ENCODE data around the gene RHOT2. TPM values are rescaled to one million over a fixed set of nuclear protein-coding genes. Genes with fewer than 3 reads are reported as not detected.
"Not testable (repeated sequence)": the region's sequence is repeated elsewhere in the genome, so short reads cannot be mapped to it uniquely, and the experiment has no call there.

The RHOT2 gene
- total RNA-seq, 1 donor from 2014 or later = 121 TPM

GRCh38 chr16:711548-712320, 43.8 kb downstream of the RHOT2 start:
- H3K4me1 Mint-ChIP-seq (ENCODE audit: unreplicated experiment) = no peaks in the 10 kb centered on the region
- no peaks in the 10 kb centered on the region for H3K9me3 Mint-ChIP-seq (ENCODE audit: unreplicated experiment)
- H3K4me3 Mint-ChIP-seq (ENCODE audit: unreplicated experiment) = no peak overlapping the region
- DNase-seq (ENCODE audit: low spot score) = peak; percentile 92
- peak; percentile 82 for TF ChIP-seq CTCF (IDR thresholded peaks at IDR 0.05; ENCODE audit: unreplicated experiment)
- peaks cover 25% of the 10 kb centered on the region for H3K27me3 Mint-ChIP-seq (ENCODE audit: unreplicated experiment)
- no peaks in the 10 kb centered on the region for H3K36me3 Mint-ChIP-seq (ENCODE audit: low read depth, unreplicated experiment)
- no peak overlapping the region for H3K27ac Mint-ChIP-seq (ENCODE audit: unreplicated experiment)

- H3K27ac Mint-ChIP-seq (ENCODE audit: unreplicated experiment); H3K4me1 Mint-ChIP-seq (ENCODE audit: unreplicated experiment); H3K9me3 Mint-ChIP-seq (ENCODE audit: unreplicated experiment); H3K36me3 Mint-ChIP-seq (ENCODE audit: low read depth, unreplicated experiment); H3K4me3 Mint-ChIP-seq (ENCODE audit: unreplicated experiment): not testable (repeated sequence)
- H3K27me3 Mint-ChIP-seq (ENCODE audit: unreplicated experiment) = peaks cover 20% of the 10 kb centered on the region
- peak; percentile 63 for DNase-seq (ENCODE audit: low spot score)
- TF ChIP-seq CTCF (IDR thresholded peaks at IDR 0.05; ENCODE audit: unreplicated experiment) = peak; percentile 68
Measured at GRCh38 chr16:712740-713250, 44.9 kb downstream of the RHOT2 start.

DNA sequence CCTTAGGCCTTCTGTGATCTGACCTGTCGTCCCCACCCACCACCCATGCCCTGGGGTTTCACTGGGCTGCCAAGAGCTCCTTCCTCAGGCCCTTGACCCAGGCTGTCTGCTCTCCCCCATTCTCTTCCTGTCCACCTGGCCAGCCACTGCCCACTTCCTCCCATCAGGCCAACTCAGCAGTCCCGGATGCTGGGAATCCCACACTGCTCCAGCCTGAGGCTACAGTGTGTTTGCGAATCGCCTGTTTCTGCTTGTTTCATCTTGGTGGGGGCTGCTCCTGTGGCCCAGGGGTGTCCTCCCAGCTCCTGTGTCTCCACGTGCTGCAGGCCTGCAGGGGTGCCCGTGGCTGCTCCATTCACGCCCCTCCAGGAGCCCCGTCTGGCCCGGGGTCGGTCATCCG, 46.1 kb downstream of the RHOT2 start:
- H3K36me3 Mint-ChIP-seq (ENCODE audit: low read depth, unreplicated experiment) = no peaks in the 10 kb centered on the region
- DNase-seq (ENCODE audit: low spot score) = no peak
- no peak for TF ChIP-seq CTCF (IDR thresholded peaks at IDR 0.05; ENCODE audit: unreplicated experiment)
- H3K9me3 Mint-ChIP-seq (ENCODE audit: unreplicated experiment) = no peaks in the 10 kb centered on the region
- no peak overlapping the region for H3K4me3 Mint-ChIP-seq (ENCODE audit: unreplicated experiment)
- H3K27ac Mint-ChIP-seq (ENCODE audit: unreplicated experiment) = no peak overlapping the region
- H3K4me1 Mint-ChIP-seq (ENCODE audit: unreplicated experiment) = no peaks in the 10 kb centered on the region
- H3K27me3 Mint-ChIP-seq (ENCODE audit: unreplicated experiment) = peaks cover 15% of the 10 kb centered on the region

- H3K27me3 Mint-ChIP-seq (ENCODE audit: unreplicated experiment) = peaks cover 19% of the 10 kb centered on the region
- H3K4me1 Mint-ChIP-seq (ENCODE audit: unreplicated experiment) = no peaks in the 10 kb centered on the region
- no peaks in the 10 kb centered on the region for H3K9me3 Mint-ChIP-seq (ENCODE audit: unreplicated experiment)
- no peak within 1 kb of the TSS for H3K27ac Mint-ChIP-seq (ENCODE audit: unreplicated experiment)
- H3K4me3 Mint-ChIP-seq (ENCODE audit: unreplicated experiment) = no peak within 1 kb of the TSS
- H3K36me3 Mint-ChIP-seq (ENCODE audit: low read depth, unreplicated experiment) = no peaks in the 10 kb centered on the region
- peak; percentile 92 for DNase-seq (ENCODE audit: low spot score)
- no peak for TF ChIP-seq CTCF (IDR thresholded peaks at IDR 0.05; ENCODE audit: unreplicated experiment)
Measured at GRCh38 chr16:714558-715476, 46.9 kb downstream of the RHOT2 start, which contains the start of gene METRN. TSS of gene METRN (plus strand) at chr16:715118. CDS start at chr16:715290, 172 bp downstream.

Measured in endothelial cell (in vitro differentiated cells).